HG03378 (cell line): ENCODE results near the gene PRUNE2.
"Not testable (repeated sequence)": the region's sequence is repeated elsewhere in the genome, so short reads cannot be mapped to it uniquely, and the experiment has no call there.

Experiments used
- ATAC-seq: cut with Tn5 transposase; IDR thresholded peaks from one replicate; pipeline ENCODE4 v1.9.1; 2021; ENCODE audit warnings: mild to moderate bottlenecking, moderate library complexity; ENCODE audit not compliant: unreplicated experiment

PRUNE2 gene

DNA sequence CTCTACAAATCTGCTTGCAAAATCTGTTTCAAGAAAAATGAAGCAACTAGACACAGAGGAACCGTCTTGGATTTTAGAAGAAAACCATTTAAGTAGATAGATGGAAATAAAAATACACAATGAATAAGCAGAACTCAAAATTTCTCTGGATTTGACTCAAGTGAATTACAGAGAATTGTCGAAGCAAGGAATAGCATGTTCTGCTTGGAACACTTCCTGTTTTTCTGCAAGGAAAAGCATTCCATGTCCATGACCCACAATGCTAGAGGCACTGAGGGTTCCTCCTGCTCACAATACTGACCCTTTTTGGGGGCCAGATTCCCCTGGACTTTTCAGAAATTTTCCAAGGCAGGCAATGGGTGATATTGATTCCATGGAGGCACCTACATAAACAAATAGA is 29.8 kb downstream of the PRUNE2 start:
- no peak for ATAC-seq

DNA sequence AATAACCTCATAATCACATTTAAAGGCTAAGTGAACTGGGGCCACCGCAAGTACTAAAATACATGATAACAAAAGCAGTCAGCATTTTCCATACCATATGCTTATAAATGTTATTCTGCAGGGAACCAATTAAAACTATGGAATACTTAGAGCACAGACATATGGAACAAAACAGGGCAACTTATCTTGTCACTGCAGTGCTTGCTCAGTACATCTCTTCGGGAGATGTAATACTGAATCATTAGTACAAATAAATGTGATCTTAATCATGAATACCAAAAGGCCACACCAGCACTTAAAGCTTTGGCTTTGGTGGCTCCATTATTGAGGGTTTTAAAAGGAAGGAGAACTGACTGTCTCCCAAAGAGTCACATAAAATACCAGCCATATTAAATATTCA is 32.1 kb downstream of the PRUNE2 start:
- no peak for ATAC-seq

DNA sequence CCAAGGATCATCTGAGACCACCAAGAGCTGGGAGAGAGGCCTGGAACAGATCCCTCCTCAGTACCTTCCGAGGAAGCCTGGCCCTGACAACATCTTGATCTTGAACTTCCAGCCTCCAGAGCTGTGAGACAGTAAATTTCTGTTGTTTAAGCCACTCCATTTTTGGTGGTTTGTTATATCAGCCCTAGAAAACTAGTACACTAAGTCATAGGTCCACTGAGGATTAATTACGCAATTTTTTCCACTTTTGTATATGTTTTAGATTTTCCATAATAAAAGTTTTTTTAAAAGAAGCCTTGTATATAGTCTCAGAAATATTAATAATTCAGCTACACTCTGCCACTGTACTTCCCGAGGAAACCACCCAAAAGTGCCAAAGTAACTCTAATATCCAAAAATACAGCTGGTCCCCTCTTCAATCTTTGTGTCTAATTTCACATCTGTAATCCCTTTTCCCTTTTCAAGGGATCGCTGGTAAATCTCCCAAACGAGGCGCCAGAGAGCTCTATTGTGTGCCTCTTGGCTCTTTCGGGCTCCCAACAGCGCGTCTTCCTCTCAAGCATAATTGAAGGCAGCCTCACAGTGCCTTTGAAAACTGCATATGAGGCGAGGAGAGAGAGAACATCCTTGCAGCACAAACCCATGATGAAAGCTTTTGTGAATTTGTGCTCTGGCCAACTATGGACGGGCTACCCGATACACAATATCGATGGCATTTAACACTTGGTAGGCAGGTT is 32.7 kb downstream of the PRUNE2 start:
- no peak for ATAC-seq

DNA sequence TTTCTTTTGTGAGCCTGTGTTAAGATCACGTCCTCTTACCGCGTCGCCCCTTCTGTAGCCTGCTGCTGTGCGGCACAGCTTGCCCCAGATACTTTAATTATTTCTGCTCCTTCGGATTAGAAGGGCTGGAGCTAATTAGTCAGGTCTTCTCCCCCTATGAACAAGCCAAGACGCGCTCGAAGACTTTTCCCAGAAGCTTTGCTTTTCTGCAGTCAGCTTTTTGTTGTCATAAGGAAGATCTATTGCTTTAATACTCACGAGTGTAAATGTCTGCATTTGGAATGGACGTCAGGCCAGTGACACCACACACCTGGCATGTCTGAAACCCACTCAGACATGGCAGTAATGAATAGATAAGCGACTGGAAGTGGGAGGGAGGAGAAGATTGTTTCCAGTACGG is 37.0 kb downstream of the PRUNE2 start:
- no peak for ATAC-seq

DNA sequence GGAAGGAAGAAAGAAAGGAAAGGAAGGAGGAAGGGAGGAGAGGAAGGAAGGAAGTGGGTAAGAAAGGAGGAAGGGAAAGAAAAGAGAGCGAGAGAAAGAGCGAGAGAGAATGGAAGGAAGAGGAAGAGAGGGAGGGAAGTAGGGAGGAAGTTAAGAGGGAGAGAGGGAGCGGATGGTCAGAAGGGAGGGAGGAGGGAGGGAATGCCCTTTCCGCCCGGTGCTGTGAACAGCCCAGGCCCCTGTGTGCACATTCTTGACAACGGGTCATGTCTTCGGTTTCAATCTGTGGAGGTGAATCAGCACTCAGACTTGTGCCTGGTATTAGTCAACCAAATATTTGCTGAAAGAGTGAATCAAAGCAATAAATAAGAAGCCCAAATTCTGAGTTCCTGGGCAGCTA is 39.2 kb downstream of the PRUNE2 start:
- ATAC-seq: no peak

DNA sequence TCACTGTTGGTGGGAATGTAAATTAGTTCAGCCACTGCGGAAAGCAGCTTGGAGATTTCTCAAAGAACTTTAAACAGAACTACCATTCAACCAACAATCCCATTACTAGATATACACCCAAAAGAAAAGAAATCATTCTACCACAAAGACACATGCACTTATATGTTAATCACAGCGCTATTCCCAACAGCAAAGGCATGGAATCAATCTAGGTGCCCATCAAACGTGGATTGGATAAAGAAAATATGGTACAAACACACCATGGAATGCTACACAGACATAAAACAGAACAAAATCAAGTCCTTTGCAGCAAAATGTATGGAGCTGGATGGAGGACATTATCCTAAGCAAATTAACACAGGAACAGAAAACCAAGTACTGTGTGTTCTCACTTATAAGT is 42.1 kb downstream of the PRUNE2 start:
- no peak for ATAC-seq

DNA sequence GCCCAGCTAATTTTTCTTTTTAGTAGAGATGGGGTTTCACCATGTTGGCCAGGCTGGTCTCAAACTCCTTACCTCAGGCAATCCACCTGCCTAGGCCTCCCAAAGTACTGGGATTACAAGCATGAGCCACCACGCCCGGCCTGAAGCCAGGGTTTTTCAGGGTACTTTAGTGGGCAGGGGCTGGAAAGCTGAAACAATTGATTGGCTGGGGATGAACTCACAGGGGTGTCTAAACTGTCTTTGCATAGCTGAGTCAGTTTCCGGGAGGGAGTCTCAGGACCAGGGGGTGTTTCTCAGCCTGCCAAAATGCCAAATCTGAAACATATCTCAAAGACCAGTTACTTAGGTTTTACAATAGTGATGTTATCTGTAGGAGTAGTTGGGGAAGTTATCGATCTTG is 46.1 kb downstream of the PRUNE2 start:
- ATAC-seq: no peak

DNA sequence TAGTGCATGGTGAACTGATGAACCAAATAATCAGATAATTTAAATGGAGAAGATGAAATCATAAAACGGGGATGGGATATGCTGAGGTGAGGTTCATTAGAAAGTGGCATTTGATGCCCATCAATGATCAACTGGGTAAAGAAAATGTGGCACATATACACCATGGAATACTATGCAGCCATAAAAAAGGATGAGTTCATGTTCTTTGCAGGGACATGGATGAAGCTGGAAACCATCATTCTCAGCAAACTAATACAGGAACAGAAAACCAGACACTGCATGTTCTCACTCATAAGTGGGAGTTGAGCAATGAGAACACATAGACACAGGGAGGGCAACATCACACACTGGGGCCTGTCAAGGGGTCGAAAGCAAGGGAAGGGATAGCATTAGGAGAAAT is 47.7 kb downstream of the PRUNE2 start:
- ATAC-seq: not testable (repeated sequence)

DNA sequence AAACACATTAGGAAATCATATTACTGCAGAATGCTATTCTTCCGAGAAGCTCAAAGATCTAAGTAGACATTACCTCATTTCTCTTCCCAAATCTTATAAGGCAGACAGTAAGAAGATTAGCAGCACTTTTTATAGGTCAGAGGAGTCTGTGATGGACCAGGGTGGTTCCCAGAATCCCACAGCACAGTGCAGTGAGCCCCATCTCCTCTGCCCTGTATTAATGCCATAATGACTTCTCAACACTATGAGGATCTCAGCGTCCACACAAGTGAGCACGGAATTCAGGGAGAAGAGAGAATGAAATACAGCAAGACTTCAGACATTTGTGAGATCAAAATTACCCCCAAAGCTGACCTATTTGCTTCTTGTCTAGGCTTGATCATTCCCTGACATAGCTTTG is 49.9 kb downstream of the PRUNE2 start:
- no peak for ATAC-seq

DNA sequence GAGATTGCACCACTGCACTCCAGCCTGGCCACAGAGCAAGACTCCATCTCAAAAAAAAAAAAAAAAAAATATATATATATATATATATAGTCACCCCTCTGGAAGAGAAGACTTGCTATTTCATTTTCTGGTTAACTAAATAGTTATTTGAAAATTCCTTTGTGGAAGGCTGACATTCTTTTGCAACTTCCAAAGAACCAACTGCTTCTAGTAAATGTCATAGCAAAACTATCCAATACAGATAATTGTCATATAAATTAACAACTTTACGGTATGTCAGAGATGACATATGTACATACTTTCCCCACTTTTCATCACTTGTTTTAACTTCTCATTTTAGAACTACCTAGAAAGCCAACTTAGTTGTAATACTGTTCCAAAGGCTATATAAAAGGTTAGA is 50.9 kb downstream of the PRUNE2 start:
- ATAC-seq: no peak

DNA sequence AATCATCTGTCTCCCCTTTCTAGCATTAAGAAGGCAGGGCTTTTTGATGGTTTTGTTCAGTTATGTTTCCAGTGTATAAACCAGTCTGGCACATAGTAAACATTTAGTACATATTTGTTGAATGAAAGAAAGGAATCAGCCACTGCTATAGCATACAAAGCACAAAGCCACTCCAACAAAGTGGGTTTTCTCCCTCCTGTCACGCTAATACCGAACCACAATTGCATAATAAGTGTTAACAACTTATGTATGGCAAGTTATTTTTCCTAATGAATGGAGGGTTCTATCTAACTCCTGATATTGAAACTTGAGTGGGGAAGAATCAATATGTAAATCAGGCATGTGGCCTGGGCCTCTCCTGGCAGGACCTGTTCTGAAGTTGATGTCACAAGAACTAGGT is 53.9 kb downstream of the PRUNE2 start:
- ATAC-seq: no peak

DNA sequence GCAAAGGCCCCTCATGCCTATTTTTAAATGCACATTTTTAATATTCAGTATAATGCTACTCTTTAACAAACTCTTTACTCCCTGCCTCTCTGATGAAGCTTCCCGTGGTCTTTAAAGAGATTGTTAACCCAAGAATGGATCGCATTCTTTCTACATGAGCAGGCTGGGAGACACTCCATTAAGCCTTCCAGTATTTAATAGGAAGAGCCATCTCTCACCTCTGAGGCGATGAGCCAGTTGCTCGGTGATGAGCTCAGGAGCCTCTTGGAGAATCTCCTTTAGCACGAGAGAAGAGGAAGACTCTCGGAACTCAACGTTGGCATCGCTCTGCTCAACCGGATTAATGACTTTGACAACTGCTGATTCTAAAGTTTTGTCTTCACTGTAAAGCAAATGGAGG is 59.6 kb downstream of the PRUNE2 start:
- ATAC-seq: no peak

DNA sequence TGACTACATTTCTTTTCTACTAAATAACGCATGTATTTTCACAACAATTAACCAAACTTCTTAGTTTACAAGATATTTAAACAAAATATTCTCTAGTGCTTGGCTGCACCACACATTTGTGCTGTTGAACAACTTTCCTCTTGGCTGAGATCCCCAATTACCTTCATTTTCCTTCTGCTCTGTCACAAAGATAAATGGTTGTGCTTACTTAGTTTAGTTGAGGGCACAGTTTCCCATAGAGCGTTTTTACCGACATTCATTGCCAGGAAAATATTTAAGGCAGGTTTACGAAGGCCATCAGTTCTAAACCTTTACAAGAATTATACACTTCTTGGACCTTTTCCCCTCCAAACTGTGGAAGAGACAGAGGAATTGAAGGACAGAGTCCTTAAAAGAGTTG is 60.7 kb downstream of the PRUNE2 start:
- ATAC-seq: no peak

DNA sequence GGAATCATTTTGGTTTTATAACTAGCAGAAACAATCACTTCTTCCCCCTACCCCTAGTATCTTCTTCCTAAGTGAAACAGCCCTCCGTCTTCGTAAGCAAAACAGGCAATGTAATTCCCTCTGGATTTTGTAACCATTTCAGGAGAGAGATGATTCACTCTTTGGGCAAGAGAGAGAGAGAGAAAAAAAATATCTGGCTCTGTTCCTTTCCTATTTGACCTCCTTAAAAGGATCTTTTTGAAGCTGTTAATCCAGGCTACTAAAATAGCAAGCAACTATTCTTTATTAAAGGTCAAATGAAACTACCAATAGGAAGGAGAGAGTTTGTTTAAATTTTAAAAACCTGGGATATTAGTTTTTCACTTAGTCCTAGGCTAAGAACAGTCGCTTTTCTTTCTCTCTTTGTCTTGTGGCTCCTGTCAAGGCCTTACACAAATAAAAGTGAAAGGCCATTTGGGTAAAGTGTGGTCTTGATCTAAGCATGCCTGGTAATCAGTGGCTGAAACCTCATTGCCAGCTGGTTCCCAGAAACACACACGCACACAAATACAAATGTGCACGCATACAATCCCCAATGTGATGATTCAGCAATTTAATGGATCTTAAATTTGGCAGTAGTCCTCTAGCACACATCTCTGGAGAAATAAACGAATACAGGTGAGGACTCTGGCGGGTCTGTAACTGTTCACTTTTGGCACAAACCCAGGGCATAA is 70.2 kb downstream of the PRUNE2 start:
- ATAC-seq: no peak

DNA sequence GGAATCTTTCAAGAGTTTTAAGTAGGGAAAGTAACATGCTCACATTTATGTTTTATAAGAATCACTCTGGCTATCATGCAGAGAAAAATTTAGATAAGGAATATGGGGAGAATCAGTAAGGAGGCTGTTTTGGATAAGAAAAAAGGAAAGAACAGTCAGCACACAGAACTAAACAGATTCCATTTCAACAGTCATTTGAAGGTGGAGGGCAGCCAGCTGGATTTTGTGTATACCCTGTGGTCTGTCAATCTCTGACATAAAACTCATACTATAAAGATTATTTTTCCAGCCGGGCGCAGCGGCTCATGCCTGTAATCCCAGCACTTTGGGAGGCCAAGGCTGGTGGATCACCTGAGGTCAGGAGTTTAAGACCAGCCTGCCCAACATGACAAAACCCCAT is 77.5 kb downstream of the PRUNE2 start:
- ATAC-seq: no peak

DNA sequence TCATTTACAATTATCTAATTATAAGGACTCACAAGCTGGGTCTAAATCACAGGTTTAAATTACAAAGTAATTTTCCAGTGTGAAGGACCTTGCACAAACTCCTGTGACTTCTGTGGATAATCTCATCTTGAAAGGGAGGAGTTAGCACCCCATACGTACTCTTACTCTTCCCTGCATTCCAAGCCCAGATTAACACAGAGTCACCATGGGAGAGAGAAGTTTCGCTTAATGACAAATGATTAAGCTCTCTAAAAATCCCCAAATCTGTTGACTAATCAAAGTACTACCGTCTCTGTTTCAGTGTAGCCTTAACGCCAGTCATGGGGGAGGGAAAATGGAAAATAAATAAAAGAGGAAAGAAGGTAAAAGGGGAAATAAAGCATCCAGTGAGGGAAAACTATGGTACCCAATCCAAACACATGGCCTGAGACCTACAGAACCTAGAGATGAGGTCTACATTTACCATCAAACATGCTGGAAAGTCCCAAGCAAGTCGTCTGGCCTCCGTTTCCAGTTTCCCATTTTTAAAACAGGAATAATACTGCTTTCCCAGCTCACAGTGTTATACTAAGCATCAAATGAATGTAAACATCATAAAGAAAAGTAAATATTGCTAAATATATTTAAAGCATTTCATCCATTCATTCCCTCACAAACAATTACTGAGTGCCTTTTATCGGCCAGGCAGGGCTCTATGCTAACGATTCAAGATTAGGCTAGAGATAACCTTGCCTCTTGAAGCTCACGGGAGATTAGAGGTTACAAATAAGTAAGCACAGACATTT is 78.4 kb downstream of the PRUNE2 start:
- no peak for ATAC-seq

DNA sequence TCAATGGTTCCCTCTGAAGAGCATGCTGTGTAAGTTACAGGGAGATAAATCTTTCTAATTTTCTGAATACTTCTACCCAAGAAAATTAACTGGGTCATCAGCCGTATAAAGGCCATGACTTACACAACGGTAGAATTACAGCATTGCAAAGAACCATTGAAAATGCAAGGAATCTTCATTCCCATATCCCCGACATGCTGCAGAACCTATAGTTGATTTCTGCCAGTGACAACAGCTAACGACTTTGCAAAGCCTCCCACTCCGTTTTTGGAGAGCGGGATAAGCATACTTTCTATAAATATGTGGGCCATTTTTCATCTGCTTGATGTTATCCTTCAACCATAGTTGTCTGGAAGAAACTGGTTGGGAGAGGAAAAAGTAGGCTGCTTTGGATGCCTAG is 85.5 kb downstream of the PRUNE2 start:
- no peak for ATAC-seq

DNA sequence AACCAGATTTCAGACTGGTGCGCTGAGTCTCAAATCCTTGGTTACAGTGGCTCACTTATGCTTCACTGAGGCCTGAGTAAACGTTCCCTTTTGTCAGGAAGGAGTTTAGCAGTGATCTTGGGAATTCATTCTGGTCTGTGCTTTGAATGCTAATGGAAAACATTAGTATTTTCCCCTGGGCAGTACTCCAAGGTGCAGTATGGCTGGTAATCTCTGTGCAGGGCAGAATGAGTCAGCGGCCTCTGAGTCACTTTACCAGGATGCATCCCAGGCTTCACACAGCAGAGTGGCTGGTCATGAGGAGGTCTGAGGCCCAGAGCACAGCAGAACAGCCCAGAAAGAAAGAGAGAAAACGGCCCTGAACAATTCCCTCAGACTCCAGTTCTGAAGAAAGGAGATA is 87.6 kb downstream of the PRUNE2 start:
- no peak for ATAC-seq

DNA sequence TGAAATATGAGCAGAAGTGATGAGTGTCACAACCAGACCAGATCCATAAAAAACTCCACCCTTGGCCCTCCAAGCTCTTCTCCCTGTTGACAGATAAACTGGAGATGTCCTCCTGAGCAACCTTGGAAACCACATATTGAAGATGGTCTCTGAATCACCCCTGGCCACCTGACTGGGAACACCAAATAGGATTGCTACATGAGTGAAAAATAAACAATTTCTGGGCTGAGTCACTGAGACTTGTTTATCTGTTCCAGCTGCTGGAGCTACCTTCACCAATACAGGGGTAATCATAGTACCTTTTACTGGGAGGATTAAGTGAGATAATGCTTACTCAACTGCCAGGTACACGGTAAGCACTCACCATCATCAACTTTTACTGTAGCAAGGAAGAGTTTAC is 88.4 kb downstream of the PRUNE2 start:
- ATAC-seq: no peak

DNA sequence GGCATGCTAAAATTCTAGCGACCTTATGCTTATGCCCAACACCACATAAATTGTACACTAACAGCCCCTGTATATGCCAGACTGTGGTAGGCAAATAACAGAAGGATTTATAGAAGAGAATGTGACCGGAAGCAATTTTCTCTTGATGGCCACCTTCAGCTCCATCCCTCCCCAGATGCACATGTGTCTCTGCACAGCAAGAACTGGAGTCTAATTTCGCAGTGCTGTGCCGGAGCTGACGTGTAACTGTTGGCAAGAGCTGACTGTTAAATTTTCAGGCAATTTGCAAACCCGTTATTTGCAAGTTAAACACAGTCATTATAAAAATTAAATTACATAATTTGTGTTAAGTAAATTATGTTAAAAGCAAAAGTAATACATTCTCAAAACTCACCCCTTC is 93.3 kb downstream of the PRUNE2 start:
- no peak for ATAC-seq

DNA sequence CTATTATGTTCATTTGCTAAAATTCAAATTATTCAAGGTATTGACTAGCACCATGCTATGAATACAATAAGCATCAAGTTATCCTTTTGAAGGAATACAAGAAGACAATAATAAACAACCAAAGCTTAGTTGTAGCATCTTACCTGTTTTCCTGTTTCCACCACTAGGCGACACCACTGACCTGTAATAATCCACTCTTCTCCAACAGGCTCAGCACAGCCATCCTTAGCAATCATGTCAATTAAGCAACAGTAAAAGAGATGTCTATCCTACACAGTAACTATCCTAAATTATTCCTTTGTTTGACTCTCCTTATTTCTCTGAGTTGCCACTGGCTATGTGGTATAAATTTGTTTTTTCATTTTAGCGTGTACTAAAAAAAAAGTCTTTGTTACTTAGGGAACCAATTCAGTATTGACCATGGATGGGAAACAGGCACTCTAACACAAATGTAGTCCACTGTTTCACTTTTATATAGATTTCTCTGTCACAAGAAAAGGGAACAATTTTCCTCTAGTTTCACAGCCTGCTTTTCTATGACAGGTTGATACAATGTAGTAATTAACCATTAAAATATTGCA is 95.4 kb downstream of the PRUNE2 start:
- ATAC-seq: peak; percentile 85

DNA sequence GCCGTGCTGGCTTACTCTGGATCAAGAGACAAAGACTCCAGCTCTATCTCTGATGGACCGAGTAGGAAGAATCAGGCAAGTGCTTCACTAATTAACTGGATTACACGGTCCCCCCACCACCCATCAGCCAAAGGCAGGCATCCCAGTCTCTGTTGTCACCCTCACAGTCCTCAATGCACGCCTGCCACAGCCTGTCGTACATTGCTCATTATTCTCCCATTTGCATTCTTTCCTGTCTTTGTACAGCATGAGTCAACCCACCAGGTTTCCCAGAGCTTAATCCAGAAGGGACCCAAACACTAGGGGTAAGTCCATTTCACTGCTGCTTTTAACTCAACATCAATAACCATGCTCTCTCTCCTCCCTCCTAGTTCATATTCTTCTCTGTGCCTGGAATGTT is 97.3 kb downstream of the PRUNE2 start:
- ATAC-seq: no peak
